Activated CD4-positive, alpha-beta memory T cell treated with anti-CD3 and anti-CD28 coated beads, Interleukin-2, amount 10 ng/mL, durations not matched to agents 7 days and 5 days (primary cell): ENCODE results near the gene ITGB3BP. TPM values are rescaled to one million over a fixed set of nuclear protein-coding genes. Genes with fewer than 3 reads are reported as not detected.
"Not testable (repeated sequence)": the region's sequence is repeated elsewhere in the genome, so short reads cannot be mapped to it uniquely, and the experiment has no call there.

ENCODE experiments used
- CTCF ChIA-PET: fragments of 350-600 bp; sonication (Branson Sonifier 250); formaldehyde crosslinking; loops from one replicate; lab custom pipeline; 2021; ENCODE audit warnings: antibody characterized with exemption, inconsistent platforms; lab: Charles Lee
- POLR2A ChIA-PET: fragments of 350-600 bp; sonication (Branson Sonifier 250); formaldehyde crosslinking; loops from one replicate; lab custom pipeline; 2021; ENCODE audit warnings: antibody characterized with exemption; lab: Charles Lee
- DNase-seq: peaks from one replicate; pipeline ENCODE4 v3.0.0-alpha.2; 2020
- H3K27ac Mint-ChIP-seq: one replicate; pipeline ENCODE4 v1.8.0; 2021; ENCODE audit warnings: mild to moderate bottlenecking, mixed read lengths
- H3K27me3 Mint-ChIP-seq: one replicate; pipeline ENCODE4 v1.8.0; 2021; ENCODE audit warnings: mixed read lengths
- H3K36me3 Mint-ChIP-seq: one replicate; pipeline ENCODE4 v1.8.0; 2021; ENCODE audit warnings: low read depth, mixed read lengths
- H3K4me1 Mint-ChIP-seq: one replicate; pipeline ENCODE4 v1.8.0; 2021; ENCODE audit warnings: mixed read lengths
- H3K4me3 Mint-ChIP-seq: one replicate; pipeline ENCODE4 v1.8.0; 2021; ENCODE audit warnings: mild to moderate bottlenecking, mixed read lengths
- H3K9me3 Mint-ChIP-seq: one replicate; pipeline ENCODE4 v1.8.0; 2021; ENCODE audit warnings: mixed read lengths
- total RNA-seq, 2 experiments: library from RNA; stranded (reverse); gene quantifications; one replicate each; pipeline ENCODE4 v1.2.3, GENCODE V29; 2021

ITGB3BP gene
- total RNA-seq, 2 experiments from 2014 or later = 44.9 to 46.2 TPM

- ChIA-PET CTCF (no interaction called here), POLR2A (no interaction called here)
These were observed 25.4 kb downstream of the ITGB3BP start for GRCh38 chr1:63497577-63497976.

GRCh38 chr1:63487336-63488065, 35.5 kb downstream of the ITGB3BP start:
- no peak for DNase-seq
- Mint-ChIP-seq H3K36me3 (peaks cover 2% of the 10 kb centered on the region), H3K9me3 (no peaks in the 10 kb centered on the region), H3K27ac (no peak overlapping the region), H3K4me3 (no peak overlapping the region), H3K27me3 (no peaks in the 10 kb centered on the region), H3K4me1 (no peaks in the 10 kb centered on the region)
- CTCF ChIA-PET = no interaction called here
- POLR2A ChIA-PET = no interaction called here

More at GRCh38 chr1:63497577-63497976, 25.4 kb downstream of the ITGB3BP start:
- H3K27me3 Mint-ChIP-seq = no peaks in the 10 kb centered on the region
- peaks cover 4% of the 10 kb centered on the region for H3K4me1 Mint-ChIP-seq
- peaks cover 24% of the 10 kb centered on the region for H3K36me3 Mint-ChIP-seq
- DNase-seq = no peak
- H3K27ac Mint-ChIP-seq = no peak overlapping the region
- H3K4me3 Mint-ChIP-seq = no peak overlapping the region
- H3K9me3 Mint-ChIP-seq = no peaks in the 10 kb centered on the region

- Mint-ChIP-seq H3K9me3 (no peaks in the 10 kb centered on the region), H3K4me3 (no peak overlapping the region), H3K27ac (no peak overlapping the region), H3K27me3 (no peaks in the 10 kb centered on the region), H3K4me1 (no peaks in the 10 kb centered on the region), H3K36me3 (peaks cover 2% of the 10 kb centered on the region)
- ChIA-PET CTCF (no interaction called here), POLR2A (no interaction called here)
- DNase-seq = no peak
These were observed 36.4 kb downstream of the ITGB3BP start for GRCh38 chr1:63486629-63487028.

- Mint-ChIP-seq H3K4me1 (no peaks in the 10 kb centered on the region), H3K4me3 (no peak overlapping the region), H3K9me3 (no peaks in the 10 kb centered on the region), H3K27me3 (no peaks in the 10 kb centered on the region), H3K27ac (no peak overlapping the region), H3K36me3 (peaks cover 2% of the 10 kb centered on the region)
- no peak for DNase-seq
- CTCF ChIA-PET = no interaction called here
- POLR2A ChIA-PET = no interaction called here
These were observed 43.0 kb downstream of the ITGB3BP start for GRCh38 chr1:63480057-63480456.

- POLR2A ChIA-PET = no interaction called here
- CTCF ChIA-PET = no interaction called here
- Mint-ChIP-seq H3K4me1 (no peaks in the 10 kb centered on the region), H3K9me3 (peaks cover 2% of the 10 kb centered on the region), H3K4me3 (no peak overlapping the region), H3K27me3 (no peaks in the 10 kb centered on the region), H3K27ac (no peak overlapping the region), H3K36me3 (peaks cover 7% of the 10 kb centered on the region)
- no peak for DNase-seq
These were observed 47.3 kb downstream of the ITGB3BP start for GRCh38 chr1:63475761-63476160.

- H3K27ac Mint-ChIP-seq, H3K4me1 Mint-ChIP-seq, POLR2A ChIA-PET, H3K9me3 Mint-ChIP-seq, H3K4me3 Mint-ChIP-seq, CTCF ChIA-PET, H3K27me3 Mint-ChIP-seq, DNase-seq: not testable (repeated sequence)
- H3K36me3 Mint-ChIP-seq = peaks cover 17% of the 10 kb centered on the region
These were observed 54.3 kb downstream of the ITGB3BP start for GRCh38 chr1:63468683-63469082.

- ChIA-PET POLR2A (no interaction called here), CTCF (no interaction called here)
- no peak for DNase-seq
- Mint-ChIP-seq H3K4me3 (no peak overlapping the region), H3K27ac (no peak overlapping the region), H3K36me3 (peaks cover 29% of the 10 kb centered on the region), H3K4me1 (peaks cover 4% of the 10 kb centered on the region), H3K9me3 (peaks cover 11% of the 10 kb centered on the region), H3K27me3 (no peaks in the 10 kb centered on the region)
These were observed 56.3 kb downstream of the ITGB3BP start for GRCh38 chr1:63466759-63467158.

GRCh38 chr1:63466181-63466580, 56.8 kb downstream of the ITGB3BP start:
- H3K4me3 Mint-ChIP-seq = no peak overlapping the region
- peaks cover 4% of the 10 kb centered on the region for H3K4me1 Mint-ChIP-seq
- H3K36me3 Mint-ChIP-seq = peaks cover 32% of the 10 kb centered on the region
- H3K27me3 Mint-ChIP-seq = no peaks in the 10 kb centered on the region
- no peak for DNase-seq
- ChIA-PET CTCF (no interaction called here), POLR2A (no interaction called here)
- peaks cover 10% of the 10 kb centered on the region for H3K9me3 Mint-ChIP-seq
- no peak overlapping the region for H3K27ac Mint-ChIP-seq

GRCh38 chr1:63463248-63463647, 59.8 kb downstream of the ITGB3BP start:
- Mint-ChIP-seq H3K9me3 (peaks cover 10% of the 10 kb centered on the region), H3K36me3 (peaks cover 31% of the 10 kb centered on the region), H3K4me3 (no peak overlapping the region), H3K4me1 (peaks cover 4% of the 10 kb centered on the region), H3K27me3 (no peaks in the 10 kb centered on the region), H3K27ac (no peak overlapping the region)
- ChIA-PET CTCF (no interaction called here), POLR2A (no interaction called here)
- no peak for DNase-seq

- H3K4me1 Mint-ChIP-seq = peaks cover 4% of the 10 kb centered on the region
- ChIA-PET POLR2A (no interaction called here), CTCF (no interaction called here)
- no peak for DNase-seq
- H3K27me3 Mint-ChIP-seq = no peaks in the 10 kb centered on the region
- H3K4me3 Mint-ChIP-seq = no peak overlapping the region
- no peak overlapping the region for H3K27ac Mint-ChIP-seq
- peaks cover 32% of the 10 kb centered on the region for H3K36me3 Mint-ChIP-seq
- H3K9me3 Mint-ChIP-seq = peaks cover 10% of the 10 kb centered on the region
These were observed 61.3 kb downstream of the ITGB3BP start for GRCh38 chr1:63461661-63462230.

GRCh38 chr1:63458750-63459149, 64.3 kb downstream of the ITGB3BP start:
- ChIA-PET CTCF (no interaction called here), POLR2A (no interaction called here)
- H3K4me1 Mint-ChIP-seq = peaks cover 4% of the 10 kb centered on the region
- H3K36me3 Mint-ChIP-seq = peaks cover 29% of the 10 kb centered on the region
- H3K27me3 Mint-ChIP-seq = no peaks in the 10 kb centered on the region
- H3K27ac Mint-ChIP-seq = no peak overlapping the region
- H3K4me3 Mint-ChIP-seq = no peak overlapping the region
- peaks cover 10% of the 10 kb centered on the region for H3K9me3 Mint-ChIP-seq
- no peak for DNase-seq

- no peak overlapping the region for H3K27ac Mint-ChIP-seq
- no peak overlapping the region for H3K4me3 Mint-ChIP-seq
- H3K9me3 Mint-ChIP-seq = no peaks in the 10 kb centered on the region
- peaks cover 8% of the 10 kb centered on the region for H3K36me3 Mint-ChIP-seq
- DNase-seq = no peak
- H3K27me3 Mint-ChIP-seq = no peaks in the 10 kb centered on the region
- no peaks in the 10 kb centered on the region for H3K4me1 Mint-ChIP-seq
- CTCF ChIA-PET = no interaction called here
- POLR2A ChIA-PET = no interaction called here
These were observed 68.8 kb downstream of the ITGB3BP start for GRCh38 chr1:63454269-63454668.

- Mint-ChIP-seq H3K4me3 (no peak overlapping the region), H3K9me3 (no peaks in the 10 kb centered on the region), H3K4me1 (no peaks in the 10 kb centered on the region), H3K27ac (no peak overlapping the region), H3K27me3 (no peaks in the 10 kb centered on the region), H3K36me3 (peaks cover 4% of the 10 kb centered on the region)
- DNase-seq = no peak
- ChIA-PET CTCF (no interaction called here), POLR2A (no interaction called here)
These were observed 69.8 kb downstream of the ITGB3BP start for GRCh38 chr1:63453232-63453631.

GRCh38 chr1:63450416-63450815, 72.6 kb downstream of the ITGB3BP start:
- H3K9me3 Mint-ChIP-seq = no peaks in the 10 kb centered on the region
- POLR2A ChIA-PET = no interaction called here
- H3K4me3 Mint-ChIP-seq = no peak overlapping the region

More at GRCh38 chr1:63450416-63450815, 72.6 kb downstream of the ITGB3BP start:
- DNase-seq = no peak
- CTCF ChIA-PET = no interaction called here
- peaks cover 2% of the 10 kb centered on the region for H3K36me3 Mint-ChIP-seq
- no peaks in the 10 kb centered on the region for H3K4me1 Mint-ChIP-seq
- no peaks in the 10 kb centered on the region for H3K27me3 Mint-ChIP-seq
- H3K27ac Mint-ChIP-seq = no peak overlapping the region
